H1 (cell line): Measurements from ENCODE around the gene CCDC197. TPM values are rescaled to one million over a fixed set of nuclear protein-coding genes. Genes with fewer than 3 reads are reported as not detected.

ENCODE experiments used
- CTCF ChIA-PET: fragments of 300-600 bp; sonication (Branson Sonifier 250); formaldehyde crosslinking; loops from one replicate; lab custom pipeline; 2021; ENCODE audit not compliant: partially characterized antibody; lab: Charles Lee
- POLR2A ChIA-PET: fragments of 300-600 bp; sonication (Branson Sonifier 250); formaldehyde crosslinking; loops from one replicate; lab custom pipeline; 2021; ENCODE audit warnings: inconsistent platforms; ENCODE audit not compliant: partially characterized antibody; lab: Charles Lee
- DNase-seq, 2 experiments: peaks; one replicate each; pipeline versions ENCODE4 v3.0.0 to v3.0.0-alpha.2; 2010 to 2022; ENCODE audit warnings: low spot score in 2 of 2, low read depth in 1 of 2, mixed read lengths in 1 of 2
- FAIRE-seq: peaks from 2 replicates; lab custom pipeline; 2011; peaks lifted over from hg19 to GRCh38; lab: Jason Lieb, UNC
- H2AFZ ChIP-seq: 2 replicates; pipeline ENCODE4 v1.8.1; 2012; ENCODE audit warnings: low read length, inconsistent platforms
- H2AK5ac ChIP-seq: 2 replicates; pipeline ENCODE4 v1.6.1; 2013; ENCODE audit warnings: low read depth, low read length
- H2BK120ac ChIP-seq: replicated peaks from 2 replicates; pipeline ENCODE3; 2013; ENCODE audit warnings: low read depth, low read length, inconsistent platforms
- H2BK12ac ChIP-seq: 2 replicates; pipeline ENCODE4 v1.6.1; 2013; ENCODE audit warnings: low read depth, low read length
- H2BK15ac ChIP-seq: 2 replicates; pipeline ENCODE4 v1.6.1; 2013; ENCODE audit warnings: low read length
- H2BK20ac ChIP-seq: 2 replicates; pipeline ENCODE4 v1.6.1; 2013; ENCODE audit warnings: low read length
- H2BK5ac ChIP-seq: 2 replicates; pipeline ENCODE4 v1.6.1; 2013; ENCODE audit warnings: low read depth, low read length
- H3K14ac ChIP-seq: 2 replicates; pipeline ENCODE4 v1.6.1; 2013; ENCODE audit warnings: inconsistent platforms; ENCODE audit not compliant: insufficient read length
- H3K18ac ChIP-seq: 2 replicates; pipeline ENCODE4 v1.6.1; 2013; ENCODE audit warnings: low read length; ENCODE audit errors: extremely low read depth
- H3K23ac ChIP-seq: 2 replicates; pipeline ENCODE4 v1.6.1; 2013; ENCODE audit warnings: inconsistent platforms; ENCODE audit not compliant: insufficient read length
- H3K23me2 ChIP-seq: 2 replicates; pipeline ENCODE4 v1.6.1; 2013; ENCODE audit warnings: low read depth, low read length
- H3K27ac ChIP-seq: 2 replicates; pipeline ENCODE4 v1.6.1; 2011; ENCODE audit warnings: low read depth, low read length, inconsistent platforms
- H3K27me3 ChIP-seq, 4 experiments: replicated peaks in 1 of 4; 1 replicate in 1 of 4; 2 replicates in 3 of 4; pipeline versions ENCODE4 v1.6.1 to v1.8.1; 2011 to 2013; ENCODE audit warnings: low read length in 3 of 4, mild to moderate bottlenecking in 3 of 4, inconsistent platforms in 2 of 4, mixed read lengths in 2 of 4, moderate library complexity in 1 of 4; ENCODE audit not compliant: control insufficient read depth in 3 of 4, insufficient read depth in 3 of 4; ENCODE audit errors: extremely low read depth in 1 of 4
- H3K36me3 ChIP-seq, 4 experiments: 2 replicates each; pipeline versions ENCODE4 v1.6.1 to v1.8.1; 2011 to 2013; ENCODE audit warnings: mild to moderate bottlenecking in 4 of 4, low read length in 3 of 4, moderate library complexity in 2 of 4, control low read depth in 1 of 4, inconsistent platforms in 1 of 4; ENCODE audit not compliant: insufficient read depth in 4 of 4, control insufficient read depth in 2 of 4
- H3K4ac ChIP-seq: replicated peaks from 2 replicates; pipeline ENCODE3; 2013; ENCODE audit warnings: low read length, low read depth, mixed read lengths, inconsistent platforms; ENCODE audit not compliant: insufficient read length
- H3K4me1 ChIP-seq, 4 experiments: replicated peaks in 1 of 4; 1 replicate in 1 of 4; 2 replicates in 3 of 4; pipeline versions ENCODE4 v1.6.1 to v1.8.1; 2011 to 2013; ENCODE audit warnings: low read length in 3 of 4, inconsistent platforms in 2 of 4, mixed read lengths in 1 of 4; ENCODE audit not compliant: insufficient read depth in 4 of 4, control insufficient read depth in 3 of 4
- H3K4me2 ChIP-seq, 2 experiments: 2 replicates each; pipeline versions ENCODE4 v1.6.1 to v1.8.1; 2011 to 2013; ENCODE audit warnings: low read depth in 2 of 2, low read length in 2 of 2, control low read depth in 1 of 2, inconsistent platforms in 1 of 2, mild to moderate bottlenecking in 1 of 2; ENCODE audit not compliant: insufficient read depth in 1 of 2
- H3K4me3 ChIP-seq, 4 experiments: fragments of 200-600, 300-600 bp in 1 of 4; sonication (generic), shearing (Covaris generic), sonication (Bioruptor Twin) in 1 of 4; 2 replicates each; pipeline versions ENCODE4 v1.5.1 to v1.8.1; 2011 to 2016; ENCODE audit warnings: low read length in 4 of 4, low read depth in 3 of 4, control low read depth in 2 of 4, inconsistent platforms in 2 of 4, mild to moderate bottlenecking in 2 of 4, mixed read lengths in 1 of 4, moderate library complexity in 1 of 4; ENCODE audit not compliant: insufficient read depth in 2 of 4; ENCODE audit errors: extremely low read depth in 1 of 4
- H3K56ac ChIP-seq: replicated peaks from 2 replicates; pipeline ENCODE3; 2013; ENCODE audit warnings: low read depth, mild to moderate bottlenecking, mixed read lengths, low read length, inconsistent platforms; ENCODE audit not compliant: insufficient read length
- H3K79me1 ChIP-seq: 2 replicates; pipeline ENCODE4 v1.6.1; 2013; ENCODE audit warnings: low read depth, low read length, control low read depth
- H3K79me2 ChIP-seq, 2 experiments: 2 replicates each; pipeline versions ENCODE4 v1.6.1 to v1.8.1; 2012 to 2013; ENCODE audit warnings: low read length in 2 of 2, mild to moderate bottlenecking in 2 of 2, inconsistent platforms in 1 of 2; ENCODE audit not compliant: insufficient read depth in 2 of 2, control insufficient read depth in 1 of 2
- H3K9ac ChIP-seq, 4 experiments: replicated peaks in 1 of 4; 1 replicate in 1 of 4; 2 replicates in 3 of 4; pipeline versions ENCODE4 v1.6.1 to v1.8.1; 2011 to 2013; ENCODE audit warnings: low read depth in 3 of 4, low read length in 3 of 4, control low read depth in 2 of 4, mild to moderate bottlenecking in 2 of 4, moderate library complexity in 2 of 4, inconsistent platforms in 1 of 4; ENCODE audit errors: extremely low read depth in 1 of 4
- H3K9me3 ChIP-seq, 2 experiments: 2 replicates each; pipeline versions ENCODE4 v1.6.1 to v1.8.1; 2012 to 2013; ENCODE audit warnings: mild to moderate bottlenecking in 2 of 2, moderate library complexity in 2 of 2, control low read depth in 1 of 2, inconsistent platforms in 1 of 2, low read depth in 1 of 2, low read length in 1 of 2, mixed read lengths in 1 of 2; ENCODE audit not compliant: insufficient read depth in 2 of 2
- H4K20me1 ChIP-seq, 2 experiments: replicated peaks in 1 of 2; 2 replicates each; pipeline versions ENCODE3 to v1.8.1; 2011 to 2013; ENCODE audit warnings: inconsistent platforms in 2 of 2, low read length in 2 of 2, mild to moderate bottlenecking in 1 of 2; ENCODE audit not compliant: insufficient read depth in 2 of 2, control insufficient read depth in 1 of 2
- H4K5ac ChIP-seq: 2 replicates; pipeline ENCODE4 v1.6.1; 2013; ENCODE audit warnings: low read length, low read depth, mixed read lengths, inconsistent platforms; ENCODE audit not compliant: insufficient read length
- H4K8ac ChIP-seq: 2 replicates; pipeline ENCODE4 v1.8.0; 2013; ENCODE audit warnings: mild to moderate bottlenecking, moderate library complexity, low read length, inconsistent platforms; ENCODE audit not compliant: insufficient read depth; ENCODE audit errors: extremely low read depth
- H4K91ac ChIP-seq: replicated peaks from 2 replicates; pipeline ENCODE3; 2013; ENCODE audit warnings: low read length, mixed read lengths, inconsistent platforms; ENCODE audit not compliant: insufficient read length
- ASH2L ChIP-seq: fragments of 200-600, 300-600 bp; sonication (generic); IDR thresholded peaks from one replicate; pipeline ENCODE4 v1.7.1; 2017; ENCODE audit warnings: low read length
- BACH1 ChIP-seq: IDR thresholded peaks from 2 replicates; pipeline ENCODE4 v1.6.1; 2012; ENCODE audit warnings: low read length, improper control_type of control experiment
- CBX8 ChIP-seq: fragments of 300-800, 300-1000 bp; sonication (generic); IDR thresholded peaks from 2 replicates; pipeline ENCODE4 v1.7.1; 2016; ENCODE audit warnings: low read depth, low read length, borderline replicate concordance
- JUND ChIP-seq: IDR thresholded peaks from 2 replicates; pipeline ENCODE4 v1.6.1; 2011; ENCODE audit warnings: mild to moderate bottlenecking, improper control_type of control experiment, low read length
- KDM5A ChIP-seq: fragments of 200-600 bp; IDR thresholded peaks from 2 replicates; pipeline ENCODE4 v1.7.1; 2012; ENCODE audit warnings: mild to moderate bottlenecking, low read length, inconsistent platforms, mixed read lengths
- MAFK ChIP-seq: IDR thresholded peaks from 2 replicates; pipeline ENCODE4 v1.6.1; 2012; ENCODE audit warnings: low read depth, mild to moderate bottlenecking, improper control_type of control experiment, low read length
- SAP30 ChIP-seq: fragments of 300-600 bp; sonication (generic); IDR thresholded peaks from 2 replicates; pipeline ENCODE4 v1.7.1; 2012; ENCODE audit warnings: low read length, moderate library complexity, mild to moderate bottlenecking, inconsistent platforms; ENCODE audit not compliant: insufficient read depth, insufficient replicate concordance
- SP4 ChIP-seq: IDR thresholded peaks from 2 replicates; pipeline ENCODE4 v1.6.1; 2012; ENCODE audit warnings: low read length, inconsistent platforms
- YY1 ChIP-seq: IDR thresholded peaks from 2 replicates; pipeline ENCODE4 v1.6.1; 2011; ENCODE audit warnings: low read depth, mild to moderate bottlenecking, low read length
- ZNF274 ChIP-seq: IDR thresholded peaks from 2 replicates; pipeline ENCODE4 v1.7.0; 2012; ENCODE audit warnings: low read length, borderline replicate concordance; ENCODE audit errors: extremely low read depth
- WGBS, 2 experiments: shearing (Covaris generic) in 1 of 2; methylation state at CpG; one replicate each; pipeline versions ENCODE4 v1.1.6 to v1.1.7; 2013 to 2015; ENCODE audit warnings: low lambda C conversion rate in 2 of 2, mixed read lengths in 2 of 2, inconsistent platforms in 1 of 2, low coverage in 1 of 2, missing lambda C conversion rate in 1 of 2; ENCODE audit not compliant: insufficient replicate concordance in 2 of 2, insufficient coverage in 1 of 2, insufficient read length in 1 of 2; ENCODE audit errors: extremely low coverage in 1 of 2, missing lambda C conversion rate in 1 of 2; 5-methylcytosine and 5-hydroxymethylcytosine counted together
- polyA plus RNA-seq, 7 experiments: library from polyadenylated mRNA; depleted of rRNA in 3 of 7; stranded (reverse) in 5 of 7; unstranded in 2 of 7; fragments of >200 nt in 5 of 7; fragments of 200-250 nt in 2 of 7; gene quantifications; 1 replicate in 5 of 7; 2 replicates in 1 of 7; 4 replicates in 1 of 7; pipeline versions ENCODE4 v1.2.1 to v1.2.3, GENCODE V29; 2011 to 2013; ENCODE audit warnings: missing spikeins in 2 of 7, mixed read lengths in 2 of 7
- total RNA-seq: library from RNA; stranded (reverse); fragmentation: NEBNext Ultra II Directional; extraction: Animal tissue kit (Norgen Biotek cat#: 25700); gene quantifications from 2 replicates; pipeline ENCODE4 v1.2.1, GENCODE V29; 2021

The CCDC197 gene
- total and polyA plus RNA-seq, 2 of the 8 experiments (the other 6 are each of a cell fraction or from before 2014, with no cell fraction given): not detected

- Histone ChIP-seq H4K91ac (no peak overlapping the region), H2AK5ac (no peak overlapping the region), H3K4me2 (no peak overlapping the region), H2BK20ac (no peak overlapping the region), H3K18ac (no peak overlapping the region), H3K79me1 (no peaks in the 10 kb centered on the region; the same call in 1 of the 2 replicates), H2BK12ac (no peak overlapping the region), H3K4ac (no peak overlapping the region), H3K36me3 (no peaks in the 10 kb centered on the region), H3K9me3 (no peaks in the 10 kb centered on the region), H2BK15ac (no peak overlapping the region), H2AFZ (no peak overlapping the region), H4K8ac (no peak overlapping the region), H2BK5ac (no peak overlapping the region), H3K4me1 (peaks cover 0 to 3% (median under 1%) of the 10 kb centered on the region in 4 experiments; a peak in 2 of 7 replicates)
- 91% methylated on average over 13 of the region's 13 CpGs; no CpG with 5 or more reads in 1 of the 2 experiments for WGBS, 2 experiments
- POLR2A ChIA-PET: no interaction called here
- CTCF ChIA-PET: interaction anchor here (0.6 to 20.5 kb wide), 24 partner anchors 8 to 346 kb away, joined by 3 to 484 read pairs (median 4); partner anchors contain the start of genes DDX24, IFI27 and IFI27L1
- TF ChIP-seq JUND (no peak), YY1 (no peak), CBX8 (no peak), KDM5A (no peak), BACH1 (no peak), SP4 (no peak), ASH2L (no peak), ZNF274 (no peak), MAFK (no peak), SAP30 (no peak)
- TF ChIP-seq, all 59 proteins: peak for 0
- no peak overlapping the region for H3K56ac ChIP-seq
- no peak overlapping the region for H2BK120ac ChIP-seq
- DNase-seq (no peak), FAIRE-seq (no peak)
- no peak overlapping the region for H3K27ac ChIP-seq
- H3K79me2 ChIP-seq: no peaks in the 10 kb centered on the region
- H3K27me3 ChIP-seq: 0 out of 7 replicates have a peak, but pooled peaks cover 0 to 2% (median 0%) of the 10 kb centered on the region in 4 experiments
- H3K9ac ChIP-seq: no peak overlapping the region
- peaks cover 3% of the 10 kb centered on the region; the same call in 1 of the 2 replicates for H3K23me2 ChIP-seq
- H4K20me1 ChIP-seq: peaks cover 0 to 2% of the 10 kb centered on the region in 2 experiments
- no peak overlapping the region for H4K5ac ChIP-seq
- no peak overlapping the region for H3K14ac ChIP-seq
- no peak overlapping the region for H3K23ac ChIP-seq
- no peak overlapping the region for H3K4me3 ChIP-seq
Observed at GRCh38 chr14:94001016-94001415, 3.9 kb downstream of the CCDC197 start.
